ENCODE results near the gene CEP57. TPM values are rescaled to one million over a fixed set of nuclear protein-coding genes. Genes with fewer than 3 reads are reported as not detected.

The CEP57 gene
- total RNA-seq, 4 donors from 2014 or later, result 44.5 to 68.5 (median 57.0) TPM

- H3K36me3 ChIP-seq, result peaks cover 0 to 16% (median 0%) of the 10 kb centered on the region in 3 donors
- peak overlapping the region in 1 of 4 donors; percentile 44 for H3K27ac ChIP-seq
- no peaks in the 10 kb centered on the region for H3K9me3 ChIP-seq
- TF ChIP-seq, protein P1, sequence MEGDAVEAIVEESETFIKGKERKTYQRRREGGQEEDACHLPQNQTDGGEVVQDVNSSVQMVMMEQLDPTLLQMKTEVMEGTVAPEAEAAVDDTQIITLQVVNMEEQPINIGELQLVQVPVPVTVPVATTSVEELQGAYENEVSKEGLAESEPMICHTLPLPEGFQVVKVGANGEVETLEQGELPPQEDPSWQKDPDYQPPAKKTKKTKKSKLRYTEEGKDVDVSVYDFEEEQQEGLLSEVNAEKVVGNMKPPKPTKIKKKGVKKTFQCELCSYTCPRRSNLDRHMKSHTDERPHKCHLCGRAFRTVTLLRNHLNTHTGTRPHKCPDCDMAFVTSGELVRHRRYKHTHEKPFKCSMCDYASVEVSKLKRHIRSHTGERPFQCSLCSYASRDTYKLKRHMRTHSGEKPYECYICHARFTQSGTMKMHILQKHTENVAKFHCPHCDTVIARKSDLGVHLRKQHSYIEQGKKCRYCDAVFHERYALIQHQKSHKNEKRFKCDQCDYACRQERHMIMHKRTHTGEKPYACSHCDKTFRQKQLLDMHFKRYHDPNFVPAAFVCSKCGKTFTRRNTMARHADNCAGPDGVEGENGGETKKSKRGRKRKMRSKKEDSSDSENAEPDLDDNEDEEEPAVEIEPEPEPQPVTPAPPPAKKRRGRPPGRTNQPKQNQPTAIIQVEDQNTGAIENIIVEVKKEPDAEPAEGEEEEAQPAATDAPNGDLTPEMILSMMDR (IDR thresholded peaks at IDR 0.05), result no peak
- no peak for TF ChIP-seq POLR2A (IDR thresholded peaks at IDR 0.05)
- no peaks in the 10 kb centered on the region for H3K27me3 ChIP-seq
- H3K4me3 ChIP-seq, result peak overlapping the region in 1 of 4 donors; percentile 17
- peaks cover 0 to 29% (median 2%) of the 10 kb centered on the region in 4 donors for H3K4me1 ChIP-seq
- no peak for DNase-seq
Measured at GRCh38 chr11:95795627-95796295, 5.5 kb downstream of the CEP57 start.

DNA sequence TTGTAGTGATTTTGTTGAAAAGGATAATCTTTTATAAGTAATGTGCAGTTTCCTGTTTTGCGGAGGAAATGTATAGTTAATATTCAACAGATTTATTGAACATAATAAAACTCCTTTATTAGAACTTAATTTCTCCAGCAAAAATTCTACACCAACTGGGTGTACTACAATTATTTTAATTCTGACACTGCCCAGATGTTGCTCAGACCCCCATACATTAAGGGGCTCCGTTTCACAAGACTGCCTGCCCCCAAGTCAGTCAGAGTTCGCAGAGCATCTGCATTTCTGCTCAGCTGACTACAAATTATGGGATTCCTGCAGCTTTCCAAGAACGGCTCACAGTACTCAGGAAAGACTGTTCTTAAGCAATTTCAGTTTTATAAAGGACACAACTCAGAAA is 6.2 kb downstream of the CEP57 start:
- no peaks in the 10 kb centered on the region for H3K27me3 ChIP-seq
- H3K9me3 ChIP-seq, result no peaks in the 10 kb centered on the region
- H3K27ac ChIP-seq, result no peak overlapping the region
- peaks cover 0 to 16% (median 0%) of the 10 kb centered on the region in 3 donors for H3K36me3 ChIP-seq
- no peak for DNase-seq
- TF ChIP-seq, protein P1 (IDR thresholded peaks at IDR 0.05), result no peak
- TF ChIP-seq POLR2A (IDR thresholded peaks at IDR 0.05), result no peak
- peaks cover 0 to 27% (median 2%) of the 10 kb centered on the region in 4 donors for H3K4me1 ChIP-seq
- H3K4me3 ChIP-seq, result peak overlapping the region in 1 of 4 donors; percentile 0

- TF ChIP-seq, protein P1 (IDR thresholded peaks at IDR 0.05), result no peak
- no peak for TF ChIP-seq POLR2A (IDR thresholded peaks at IDR 0.05)
- H3K4me3 ChIP-seq, result no peak overlapping the region
Measured at GRCh38 chr11:95799546-95799945, 9.2 kb downstream of the CEP57 start.

DNA sequence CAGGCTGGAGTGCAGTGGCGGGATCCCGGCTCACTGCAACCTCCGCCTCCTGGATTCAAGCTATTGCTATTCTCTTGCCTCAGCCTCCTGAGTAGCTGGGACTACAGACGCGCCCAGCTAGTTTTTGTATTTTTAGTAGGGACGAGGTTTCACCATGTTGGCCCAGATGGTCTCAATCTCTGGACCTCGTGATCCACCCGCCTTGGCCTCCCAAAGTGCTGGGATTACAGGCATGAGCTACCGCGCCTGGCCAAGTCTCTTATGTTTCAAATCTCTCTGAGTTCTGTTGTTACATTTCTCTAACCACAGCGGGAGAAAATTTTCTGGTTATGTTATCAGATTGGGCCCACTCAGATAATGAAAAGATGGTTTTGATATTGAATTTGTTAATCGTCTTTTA is 10.1 kb downstream of the CEP57 start:
- H3K36me3 ChIP-seq, result peaks cover 0 to 22% (median 0%) of the 10 kb centered on the region in 3 donors
- H3K4me3 ChIP-seq, result no peak overlapping the region
- no peaks in the 10 kb centered on the region for H3K27me3 ChIP-seq
- TF ChIP-seq, protein P1 (IDR thresholded peaks at IDR 0.05), result no peak
- no peak for TF ChIP-seq POLR2A (IDR thresholded peaks at IDR 0.05)
- H3K9me3 ChIP-seq, result no peaks in the 10 kb centered on the region
- H3K4me1 ChIP-seq, result peaks cover 0 to 10% (median 0%) of the 10 kb centered on the region in 4 donors
- no peak overlapping the region for H3K27ac ChIP-seq
- no peak for DNase-seq

More at GRCh38 chr11:95799546-95799945, 9.2 kb downstream of the CEP57 start:
- Histone ChIP-seq H3K36me3 (peaks cover 0 to 21% (median 0%) of the 10 kb centered on the region in 3 donors), H3K27me3 (no peaks in the 10 kb centered on the region), H3K9me3 (no peaks in the 10 kb centered on the region), H3K27ac (no peak overlapping the region), H3K4me1 (peaks cover 0 to 15% (median 0%) of the 10 kb centered on the region in 4 donors)
- DNase-seq, result no peak

GRCh38 chr11:95802806-95803205 is 12.5 kb downstream of the CEP57 start:
- H3K36me3 ChIP-seq, result peaks cover 0 to 30% (median 0%) of the 10 kb centered on the region in 3 donors
- H3K4me3 ChIP-seq, result no peak overlapping the region
- no peak overlapping the region for H3K27ac ChIP-seq
- H3K9me3 ChIP-seq, result no peaks in the 10 kb centered on the region
- TF ChIP-seq, protein P1 (IDR thresholded peaks at IDR 0.05), result no peak
- no peak for TF ChIP-seq POLR2A (IDR thresholded peaks at IDR 0.05)
- no peak for DNase-seq
- no peaks in the 10 kb centered on the region for H3K27me3 ChIP-seq
- no peaks in the 10 kb centered on the region for H3K4me1 ChIP-seq
